BJ (cell line): ENCODE measurements around the gene TSEN15. TPM values are rescaled to one million over a fixed set of nuclear protein-coding genes. Genes with fewer than 3 reads are reported as not detected.

Experiments used
- polyA plus RNA-seq: library from polyadenylated mRNA; depleted of rRNA; stranded (reverse); fragments of >200 nt; gene quantifications from 2 replicates; pipeline ENCODE4 v1.2.3, GENCODE V29; 2011; rRNA removed

The TSEN15 gene
- polyA plus RNA-seq, 1 experiment = 39.4 TPM

Other genes with a start within 250 kb of the TSEN15 start
- 9.7 and 12.3 TPM in 2 replicates for gene RGL1, start 246.6 kb upstream of the TSEN15 start, polyA plus RNA-seq
- 1.3 TPM in 2 replicates for gene COLGALT2, start 14.0 kb upstream of the TSEN15 start, polyA plus RNA-seq